Activated CD4-positive, alpha-beta T cell treated with anti-CD3 and anti-CD28 coated beads, Interleukin-2, amount 50 U/mL, for 1 hour (primary cell): ENCODE measurements around the gene JAZF1.
"Not testable (repeated sequence)": the region's sequence is repeated elsewhere in the genome, so short reads cannot be mapped to it uniquely, and the experiment has no call there.

Experiments used
- DNase-seq: peaks from one replicate; pipeline ENCODE4 v3.0.0-alpha.2; 2020

JAZF1 gene

DNA sequence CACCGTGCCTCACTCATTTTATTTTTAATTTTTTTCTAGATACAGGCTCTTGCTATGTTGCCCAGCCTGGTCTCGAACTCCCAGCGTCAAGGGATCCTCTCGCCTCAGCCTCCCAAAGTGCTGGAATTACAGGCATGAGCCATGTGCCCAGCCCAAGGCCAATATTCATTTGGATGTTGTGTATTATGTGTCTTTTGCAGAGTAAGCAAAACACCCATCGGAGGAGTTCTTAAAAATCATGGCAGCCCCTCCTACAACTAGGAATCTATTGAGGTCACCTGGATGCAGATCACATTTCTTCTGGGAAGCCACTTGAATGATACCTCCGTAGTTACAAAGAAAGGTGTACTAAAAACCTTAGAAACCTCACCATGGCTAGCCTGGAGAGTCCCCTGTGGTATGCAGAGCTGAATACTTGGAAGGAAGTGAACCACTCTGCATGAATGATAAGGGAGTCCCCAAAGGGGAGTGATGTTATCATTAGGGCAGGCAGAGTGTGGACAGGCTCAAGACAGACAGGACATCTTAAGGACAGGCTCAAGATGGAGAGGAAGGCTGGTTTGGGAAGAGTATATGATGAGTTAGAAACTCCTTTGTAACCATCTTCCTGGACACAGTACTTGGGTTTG, 254.9 kb downstream of the JAZF1 start:
- no peak for DNase-seq

DNA sequence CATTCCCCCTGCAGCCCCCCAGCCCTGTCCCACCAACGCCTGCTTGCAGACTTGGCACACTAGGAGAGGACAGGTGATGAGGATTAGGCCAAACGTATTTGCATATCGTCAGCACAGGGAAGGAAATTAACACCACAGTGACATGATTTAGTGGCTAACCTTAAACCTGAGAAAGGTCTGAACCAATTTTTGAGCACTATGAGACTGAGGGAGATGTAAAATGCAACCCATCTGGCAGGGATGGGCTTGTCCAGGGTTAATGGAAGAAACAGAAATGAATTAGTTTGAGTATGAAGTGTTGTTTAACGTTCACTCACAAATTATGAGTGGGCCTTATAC, 257.0 kb downstream of the JAZF1 start:
- no peak for DNase-seq

DNA sequence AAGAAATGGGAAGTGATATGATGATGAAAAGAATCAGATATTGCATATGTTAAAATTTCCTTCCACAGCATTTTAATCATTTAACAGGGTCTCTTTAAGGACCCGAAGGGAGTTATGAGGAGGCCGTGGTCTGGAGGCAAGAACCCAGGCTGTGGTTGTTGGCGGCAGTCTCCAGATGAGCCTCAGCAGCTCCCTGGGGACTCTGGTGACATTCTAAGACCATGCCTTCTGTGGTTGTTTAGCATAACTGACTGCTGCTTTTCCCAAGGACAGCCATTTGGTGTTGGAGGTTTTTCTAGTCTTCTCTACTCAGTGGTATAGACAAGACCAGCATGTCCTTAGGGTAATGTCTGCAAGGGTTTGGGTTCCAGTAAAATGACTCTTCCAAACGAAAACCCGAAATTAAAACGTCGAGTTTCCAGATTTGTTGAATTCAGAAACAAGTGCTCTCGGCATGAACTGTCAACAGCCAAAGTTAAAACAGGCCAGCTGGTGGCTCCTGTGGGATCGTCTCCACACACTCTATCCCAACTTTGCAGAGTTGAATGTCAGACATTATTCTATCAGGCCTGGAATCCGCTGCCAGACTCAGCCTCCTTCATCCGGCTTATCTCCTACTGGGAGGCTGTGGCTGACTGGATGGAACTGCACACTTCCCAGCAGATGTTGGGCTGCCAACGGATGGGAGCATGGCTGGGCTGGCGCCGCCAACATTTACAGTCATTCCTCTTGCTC, 257.5 kb downstream of the JAZF1 start:
- no peak for DNase-seq

DNA sequence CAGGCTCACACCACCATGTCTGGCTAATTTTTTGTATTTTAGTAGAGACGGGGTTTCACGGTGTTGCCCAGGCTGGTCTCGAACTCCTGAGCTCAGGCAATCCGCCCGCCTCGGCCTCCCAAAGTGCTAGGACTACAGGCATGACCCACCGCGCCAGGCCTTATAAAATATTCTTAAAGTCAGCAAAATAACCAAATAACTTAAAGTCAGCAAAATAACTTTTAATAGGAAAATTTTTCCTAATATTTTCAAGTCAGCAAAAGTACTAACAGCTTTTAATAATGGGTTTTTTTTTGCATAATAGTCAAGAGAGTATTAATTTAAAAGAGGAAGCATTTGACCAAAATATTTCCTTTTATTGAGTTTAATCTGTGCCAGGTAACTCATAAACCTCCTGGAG, 258.2 kb downstream of the JAZF1 start:
- DNase-seq, result not testable (repeated sequence)

DNA sequence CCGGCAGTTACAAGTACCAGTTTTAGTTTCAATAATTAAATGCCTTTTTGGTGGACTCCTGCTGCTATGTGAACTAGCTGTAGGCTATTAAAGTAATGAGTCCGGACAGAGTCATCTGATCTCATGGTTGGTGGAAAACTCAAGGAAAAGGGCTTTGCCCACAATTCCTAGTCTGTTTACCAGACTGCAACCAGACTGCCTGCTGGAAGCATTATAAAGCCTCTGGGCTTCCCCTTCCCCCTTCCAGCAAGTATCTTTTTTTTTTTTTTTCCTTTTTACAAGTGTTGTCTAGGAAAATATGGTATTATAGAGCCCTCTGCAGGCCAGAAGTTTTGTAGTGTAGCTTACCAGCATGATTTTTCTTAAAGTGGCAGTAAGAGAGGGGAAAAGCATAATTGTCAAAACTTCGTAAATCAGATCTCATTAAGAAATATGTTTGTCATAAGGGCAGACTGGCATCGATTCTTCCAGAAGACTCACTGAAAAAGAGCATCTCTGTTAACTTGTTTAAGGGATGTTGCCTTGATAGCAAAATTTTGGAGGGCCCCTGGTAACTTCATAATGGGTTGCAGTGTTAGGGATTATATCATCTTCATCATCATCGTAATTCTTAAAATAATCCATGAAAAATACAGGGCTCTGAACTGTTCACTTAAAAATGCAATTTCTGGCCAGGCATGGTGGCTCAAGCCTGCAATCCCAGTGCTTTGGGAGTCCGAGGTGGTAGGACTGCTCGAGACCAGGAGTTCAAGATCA, 259.3 kb downstream of the JAZF1 start:
- no peak for DNase-seq

DNA sequence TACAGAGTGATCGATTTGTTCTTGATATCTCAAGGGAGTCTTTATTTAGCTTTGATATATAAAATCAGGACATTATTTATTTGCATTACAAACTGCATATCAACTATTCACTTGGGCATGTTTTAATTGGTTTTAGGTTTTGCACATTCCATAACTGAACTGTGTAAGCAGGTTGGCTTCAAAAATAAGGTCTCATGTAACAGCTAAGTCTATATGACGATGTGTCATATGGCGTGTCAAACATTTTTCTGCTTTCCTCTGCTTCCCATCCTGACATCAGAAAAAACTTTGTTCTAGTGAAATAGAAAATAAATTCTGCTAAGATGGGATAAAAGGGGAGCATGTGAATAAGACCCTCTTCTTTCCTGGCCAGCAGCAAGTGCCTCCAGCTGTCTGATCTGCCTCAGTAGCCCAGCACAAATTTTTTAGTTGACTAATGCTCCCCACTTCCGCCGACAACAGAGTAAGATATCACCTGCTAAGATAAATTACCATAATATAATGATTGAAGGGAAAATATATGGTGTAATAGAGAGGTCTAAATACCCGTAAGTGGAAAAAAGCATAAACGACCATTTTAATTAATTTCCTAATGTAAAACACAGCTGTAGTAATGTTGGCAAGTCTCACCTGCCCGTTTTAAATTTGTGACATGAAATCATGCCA, 260.2 kb downstream of the JAZF1 start:
- DNase-seq, result no peak

DNA sequence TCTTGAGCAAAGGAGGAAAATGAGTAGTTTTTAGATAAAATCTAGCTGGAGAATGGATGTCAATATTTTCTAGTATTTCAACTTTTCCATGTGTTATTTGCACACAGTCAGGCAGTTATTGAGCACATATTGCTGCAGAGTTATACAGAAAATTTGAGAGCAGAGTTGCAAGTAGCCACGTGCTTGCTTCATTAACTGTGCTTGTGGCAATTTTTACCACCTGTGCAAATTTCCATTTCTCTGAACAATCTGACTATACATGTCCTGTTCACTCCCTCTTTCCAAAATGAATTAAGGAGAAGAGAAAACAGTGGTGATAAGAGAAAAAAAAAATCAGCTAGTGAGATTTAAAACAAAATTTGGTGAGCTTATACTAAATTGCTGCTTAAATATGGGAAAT, 262.1 kb downstream of the JAZF1 start:
- no peak for DNase-seq

DNA sequence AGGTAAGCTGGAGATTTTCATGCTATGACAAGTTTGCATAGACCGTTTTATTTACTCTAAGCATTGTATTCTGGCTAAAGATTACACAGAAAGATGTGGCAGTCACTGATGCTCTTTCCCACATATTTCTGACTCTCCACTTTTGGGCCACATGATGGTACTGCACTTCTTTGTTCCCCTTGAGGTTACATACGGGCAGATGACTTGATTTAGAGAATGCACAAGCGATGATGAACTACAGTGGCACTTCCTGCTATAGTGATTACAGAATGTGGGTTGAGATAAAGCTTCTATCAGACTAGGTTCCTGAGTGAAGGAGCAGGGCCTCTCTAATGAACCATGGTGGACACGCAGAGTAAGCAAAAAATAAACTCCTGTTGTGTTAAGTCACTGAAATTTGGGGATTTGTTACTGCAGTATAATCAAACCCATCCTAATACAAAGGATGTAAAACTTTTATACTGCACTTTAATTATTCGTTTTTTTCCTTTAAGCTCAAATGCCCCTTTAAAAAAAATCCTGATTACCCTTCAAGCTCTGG, 262.8 kb downstream of the JAZF1 start:
- DNase-seq, result no peak

DNA sequence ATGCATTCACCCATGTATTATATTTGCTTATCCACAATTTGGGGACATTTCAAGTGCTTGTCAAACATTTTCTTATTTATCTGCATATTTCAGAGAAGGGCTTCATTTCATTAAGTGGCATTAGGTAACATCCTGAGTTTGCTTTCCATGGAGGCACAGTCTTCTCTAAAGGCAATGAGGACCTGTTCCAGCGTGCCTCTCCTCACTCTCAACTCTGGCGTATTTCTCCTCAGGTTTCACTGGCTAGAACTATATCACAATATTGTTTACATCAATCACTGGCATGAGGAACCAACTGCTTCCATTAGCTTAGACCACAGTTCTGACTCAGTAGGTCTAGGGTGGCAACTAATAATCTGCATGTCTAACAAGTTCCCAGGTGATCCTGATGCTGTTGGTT, 263.5 kb downstream of the JAZF1 start:
- no peak for DNase-seq

DNA sequence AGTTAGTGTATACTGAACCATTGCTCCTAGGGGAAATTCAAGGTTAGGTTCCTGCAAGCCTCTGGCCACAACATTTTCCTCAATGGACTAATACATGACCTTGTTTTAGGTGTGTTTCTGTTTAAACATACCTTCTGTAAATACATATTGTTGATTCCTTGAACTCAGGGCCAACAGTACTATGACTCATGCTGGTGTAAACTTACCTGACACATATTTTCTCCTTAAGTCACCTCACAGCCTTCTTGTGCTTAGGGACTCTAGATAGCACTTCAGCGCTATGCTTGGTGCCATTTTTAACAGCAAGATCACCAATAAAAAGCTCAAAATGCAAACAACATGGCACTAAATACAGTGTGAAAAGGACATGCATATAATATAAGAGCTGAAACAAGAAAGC, 264.2 kb downstream of the JAZF1 start:
- DNase-seq, result no peak

DNA sequence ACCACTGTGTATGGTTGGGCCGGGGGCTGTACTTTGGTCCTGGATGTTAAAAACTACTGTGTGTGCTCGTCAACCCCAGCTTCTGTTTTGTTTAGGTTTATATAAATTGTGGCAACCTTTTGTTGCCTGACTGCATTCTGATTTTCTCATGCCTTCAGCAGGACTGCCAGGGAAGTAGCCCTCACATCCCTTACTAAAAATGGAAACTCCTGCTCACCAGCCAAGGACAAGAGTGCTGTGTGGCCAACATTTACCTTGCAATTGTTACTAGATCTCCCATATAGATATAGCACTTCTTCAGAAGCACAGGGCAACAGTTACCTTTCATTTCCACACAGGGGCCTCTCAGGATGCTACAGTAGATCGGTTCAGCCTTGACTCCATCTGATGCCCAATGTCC, 266.2 kb downstream of the JAZF1 start:
- no peak for DNase-seq

DNA sequence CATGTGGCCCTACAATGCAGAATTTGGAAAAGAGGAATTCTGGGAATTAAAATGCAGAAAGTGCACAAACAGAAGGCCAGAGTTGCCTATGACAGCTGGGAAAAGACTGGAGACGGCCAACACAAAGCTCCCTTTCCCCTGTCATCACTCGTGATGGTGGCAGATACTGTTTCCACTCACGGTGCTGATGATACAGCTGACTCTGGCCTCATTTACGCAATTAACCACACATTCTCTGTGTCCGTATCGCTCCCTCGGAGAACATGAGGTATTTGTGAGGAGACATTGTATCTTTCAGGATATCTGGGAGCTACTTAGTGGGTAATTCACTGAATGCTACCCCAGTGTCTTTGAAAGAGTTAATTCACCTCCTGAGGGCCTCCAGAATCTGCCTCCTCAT, 267.8 kb downstream of the JAZF1 start:
- DNase-seq, result no peak

DNA sequence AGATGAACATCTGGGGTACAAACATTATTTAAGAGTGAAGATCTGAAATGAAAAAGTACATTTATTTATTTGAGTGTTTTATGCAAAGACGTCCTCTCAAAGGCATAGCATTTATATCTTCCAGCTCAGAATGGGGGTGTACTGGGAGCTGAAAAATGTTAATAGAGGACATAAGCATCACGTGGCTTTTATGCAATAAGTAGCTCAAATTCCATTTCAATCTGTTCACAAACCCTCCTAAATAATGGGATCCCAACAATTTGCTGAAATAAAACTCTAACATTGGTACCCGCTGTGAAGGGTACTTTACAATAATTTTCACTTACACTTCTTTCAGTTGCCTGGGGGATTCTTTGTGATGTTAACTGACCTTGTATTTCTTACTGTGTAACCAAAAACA, 268.7 kb downstream of the JAZF1 start:
- DNase-seq, result no peak

DNA sequence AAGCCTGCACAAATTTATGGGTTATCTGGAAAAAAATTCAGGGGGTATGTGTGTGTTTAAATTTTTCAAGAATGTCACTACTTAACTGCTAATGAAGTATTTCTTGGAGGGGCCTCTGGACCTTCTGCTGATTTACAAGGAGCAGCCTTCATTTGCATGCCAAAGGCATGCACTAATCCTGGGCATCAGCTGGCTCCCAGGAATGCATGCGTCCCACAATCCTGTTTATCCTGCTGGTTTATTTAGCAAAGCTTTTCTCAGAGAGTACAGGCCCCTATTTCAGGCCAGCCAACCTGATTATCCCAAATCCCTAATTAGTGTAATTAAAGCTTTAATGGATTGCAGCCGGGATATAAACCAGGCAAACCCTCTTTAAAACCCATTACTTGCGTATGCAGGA, 270.3 kb downstream of the JAZF1 start:
- DNase-seq, result no peak

DNA sequence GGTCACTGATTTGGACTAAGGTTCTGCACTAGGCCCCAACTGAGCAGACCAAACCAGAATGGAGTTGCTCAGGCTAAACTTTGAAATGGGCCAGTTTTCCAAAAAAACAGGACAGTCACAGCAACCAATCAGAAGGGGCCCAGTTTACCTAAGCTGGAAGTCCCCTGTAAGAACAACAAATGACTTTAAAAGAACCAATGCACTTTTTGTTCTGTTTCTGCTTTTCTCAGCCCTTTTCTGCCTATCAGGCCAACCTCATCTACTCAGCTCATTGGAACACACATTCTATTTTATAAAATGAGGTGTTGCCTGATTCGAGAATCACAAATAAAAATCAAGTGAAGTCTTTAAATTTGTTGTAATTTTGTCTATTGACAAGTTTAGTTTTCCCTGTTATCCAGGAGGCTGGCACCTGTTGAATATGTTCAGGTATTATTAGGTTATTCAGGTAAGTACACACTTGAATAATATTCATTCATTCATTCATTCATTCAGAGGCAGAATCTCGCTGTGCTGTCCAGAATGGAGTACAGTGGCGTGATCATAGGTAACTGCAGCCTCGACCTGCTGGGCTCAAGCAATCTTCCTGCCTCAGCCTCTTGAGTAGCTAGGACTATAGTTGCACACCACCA, 271.9 kb downstream of the JAZF1 start:
- DNase-seq, result no peak

DNA sequence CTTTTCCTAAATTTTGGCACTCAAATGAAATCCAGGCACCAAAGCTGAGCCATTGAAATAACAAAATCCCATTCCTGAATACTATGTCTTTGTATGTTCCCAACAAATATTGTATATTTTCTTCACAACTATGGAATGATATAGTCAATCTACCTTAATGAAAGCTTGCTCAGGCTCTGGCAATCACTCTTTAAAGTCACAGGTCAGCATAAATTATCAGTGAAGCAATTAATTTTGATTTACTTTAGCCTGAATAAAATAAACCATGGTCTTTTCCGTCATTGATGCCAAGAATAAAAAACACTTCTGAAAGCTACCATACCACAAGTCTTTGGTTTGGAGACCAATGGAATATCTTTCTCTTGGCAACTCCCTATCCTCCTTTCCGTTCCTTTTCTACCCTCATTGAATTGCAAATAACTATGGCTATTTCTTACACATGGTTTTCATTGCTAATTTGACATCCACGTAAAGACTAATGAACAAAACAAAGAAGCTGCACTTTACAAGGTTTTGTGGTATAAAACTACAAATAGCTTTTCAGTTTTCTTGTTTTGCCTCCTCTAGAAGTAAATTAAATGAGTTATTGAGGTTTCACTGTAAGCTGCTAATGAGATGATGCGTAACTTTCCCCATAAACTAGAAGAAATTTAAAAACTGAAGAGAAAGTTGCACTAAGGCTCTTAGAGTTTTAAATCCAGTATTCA, 274.1 kb downstream of the JAZF1 start:
- no peak for DNase-seq

DNA sequence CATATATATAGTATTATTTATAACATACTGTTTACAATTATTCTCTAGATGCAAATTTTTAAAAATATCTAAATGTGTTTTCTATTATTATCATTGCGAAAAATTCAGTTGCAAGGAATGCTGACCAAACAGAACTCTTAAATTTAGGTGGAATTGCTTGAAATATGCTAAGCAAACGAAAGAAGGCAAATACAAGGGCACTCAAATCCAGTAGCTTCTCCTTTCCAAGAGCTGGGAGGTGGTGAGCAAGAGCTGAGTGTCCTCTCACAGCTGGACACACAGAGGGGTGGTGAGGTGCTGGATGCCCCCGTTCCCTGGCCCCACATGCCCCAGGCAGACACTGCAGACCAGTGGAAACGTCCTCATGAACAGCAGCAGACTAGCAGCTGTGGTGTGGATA, 274.6 kb downstream of the JAZF1 start:
- DNase-seq, result no peak

DNA sequence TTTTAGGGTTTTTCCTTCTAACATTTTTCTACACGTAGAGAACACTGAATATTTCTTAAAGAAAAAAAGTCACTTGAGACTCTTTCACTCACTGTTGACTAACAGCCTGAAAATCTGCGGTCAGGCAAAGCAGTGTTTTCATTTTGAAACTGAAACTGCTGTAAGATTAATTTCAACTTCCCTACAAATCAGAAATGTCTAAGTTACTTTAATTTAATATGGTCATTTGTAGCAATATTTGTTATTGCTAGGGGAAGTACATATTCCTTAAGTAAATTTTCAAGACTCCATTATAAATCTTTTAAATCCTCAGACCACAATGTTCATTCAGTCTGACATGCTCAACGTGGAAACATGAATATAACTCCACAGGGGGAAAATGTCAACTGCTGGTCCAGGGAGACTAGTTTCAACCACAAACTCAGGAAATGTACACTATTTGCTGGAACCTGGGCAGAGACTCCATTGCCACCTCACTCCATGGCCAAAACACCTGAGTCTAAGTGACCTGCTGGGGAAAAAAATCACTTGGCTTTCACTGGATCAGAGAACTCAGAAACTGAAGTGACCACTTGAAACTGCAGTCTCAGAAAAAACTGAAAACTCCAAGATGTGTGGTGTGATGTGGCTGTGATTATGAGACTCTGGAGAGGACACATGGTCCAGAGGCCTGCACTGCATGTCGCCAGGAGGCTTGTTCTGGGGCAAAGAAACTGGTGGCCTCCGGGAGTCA, 279.4 kb downstream of the JAZF1 start:
- no peak for DNase-seq

DNA sequence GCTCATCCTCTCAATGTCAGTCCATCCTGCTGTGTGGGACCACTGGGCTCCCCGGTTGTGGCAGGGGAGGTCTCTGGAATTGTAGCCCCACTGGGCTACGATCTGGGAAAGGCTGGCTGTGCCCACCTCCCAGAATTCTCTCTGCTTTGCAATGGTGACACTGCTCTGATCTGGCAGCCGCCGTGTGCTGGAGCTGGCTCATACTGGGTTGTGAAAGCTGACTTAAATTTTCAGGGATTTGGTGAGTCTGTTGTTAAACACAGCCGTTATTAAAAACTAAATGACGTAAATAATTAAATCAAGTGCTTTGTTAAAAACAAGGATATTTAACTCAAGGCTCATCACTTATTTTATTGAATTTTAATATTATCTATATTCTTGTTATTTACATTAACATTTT, 280.6 kb downstream of the JAZF1 start:
- DNase-seq, result no peak

DNA sequence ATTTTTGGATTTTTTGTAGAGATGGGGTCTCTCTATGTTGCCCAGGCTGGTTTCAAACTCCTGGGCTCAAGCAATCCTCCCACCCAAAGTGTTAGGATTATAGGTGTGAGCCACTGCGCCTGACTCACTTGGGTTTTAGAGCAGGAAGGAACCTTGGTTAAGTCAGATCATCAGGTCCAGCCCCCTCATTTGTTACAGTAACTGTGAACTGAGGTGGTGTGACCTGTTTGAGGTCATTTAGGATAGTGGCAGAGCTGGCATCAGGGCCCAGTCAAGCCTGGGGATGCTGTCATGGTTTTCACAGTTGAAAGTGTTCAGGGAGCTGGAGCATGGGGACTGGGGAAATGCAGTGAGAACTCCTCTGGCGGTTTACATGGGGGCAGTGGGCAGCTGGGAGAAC, 281.0 kb downstream of the JAZF1 start:
- no peak for DNase-seq

DNA sequence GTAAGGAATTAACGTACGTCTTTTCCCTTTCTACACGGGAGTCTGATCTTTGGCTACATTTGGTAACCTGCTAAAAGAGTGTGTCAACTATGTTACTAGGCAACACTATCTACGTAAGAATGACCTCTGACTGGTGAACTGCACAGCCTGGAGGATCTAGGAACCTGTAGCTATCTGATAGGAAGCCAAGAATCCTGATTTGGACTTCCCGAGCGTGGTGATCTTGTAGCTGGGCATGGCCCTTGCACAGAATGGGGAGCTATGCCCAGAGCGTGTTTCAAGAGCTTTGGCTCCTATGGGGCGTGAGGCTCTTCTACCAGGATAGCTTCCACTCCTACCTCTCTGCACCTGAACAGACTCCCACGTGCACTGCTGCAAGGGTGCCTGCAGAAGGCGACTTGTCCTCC, 283.2 kb downstream of the JAZF1 start:
- DNase-seq, result no peak

DNA sequence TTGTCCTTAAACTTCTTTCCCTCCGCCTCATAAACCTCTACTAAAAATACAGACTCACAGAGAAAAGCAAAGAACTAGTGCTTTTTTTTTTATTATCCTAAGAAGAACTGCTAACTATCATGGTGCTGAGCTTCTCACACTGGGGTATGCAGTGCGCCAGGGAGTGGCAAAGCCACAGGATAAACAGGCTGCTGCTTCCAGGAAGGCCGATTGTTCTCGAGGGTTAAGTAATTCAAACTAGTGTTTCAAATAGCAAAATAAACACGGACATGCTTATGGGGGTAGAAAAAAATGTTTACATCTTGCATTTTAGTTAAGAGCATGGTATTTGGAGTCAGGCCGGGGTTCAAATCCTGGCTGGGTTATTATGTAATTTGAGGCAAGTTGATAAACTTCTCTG, 283.6 kb downstream of the JAZF1 start:
- no peak for DNase-seq
